HEK293 (cell line): ENCODE data around the gene PAPOLB.

Source experiments
- CTCF ChIA-PET: fragments of 350-600 bp; formaldehyde crosslinking; extraction: SDS; loops from one replicate; lab custom pipeline; 2021; ENCODE audit warnings: antibody characterized with exemption; lab: Yijun Ruan, JAX
- POLR2A ChIA-PET: fragments of 300-600 bp; formaldehyde crosslinking; extraction: SDS; loops from one replicate; lab custom pipeline; 2020; ENCODE audit warnings: antibody characterized with exemption, inconsistent platforms; lab: Yijun Ruan, JAX
- H3K27ac ChIP-seq: fragments of 200-500 bp; sonication (Bioruptor generic); 2 replicates; pipeline ENCODE4 v1.5.1; 2014; ENCODE audit warnings: low read depth, low read length, control low read depth, inconsistent platforms; ENCODE audit errors: extremely low read depth
- H3K36me3 ChIP-seq, 2 experiments: fragments of 200-500 bp in 1 of 2; sonication (Bioruptor generic) in 1 of 2; 1 replicate in 1 of 2; 2 replicates in 1 of 2; pipeline ENCODE4 v1.5.1; 2014 to 2017; ENCODE audit warnings: inconsistent platforms in 2 of 2, low read length in 2 of 2; ENCODE audit not compliant: control insufficient read depth in 2 of 2, insufficient read depth in 1 of 2
- H3K4me1 ChIP-seq: fragments of 200-500 bp; sonication (Bioruptor generic); 2 replicates; pipeline ENCODE4 v1.5.1; 2014; ENCODE audit warnings: mild to moderate bottlenecking, low read length, inconsistent platforms; ENCODE audit not compliant: control insufficient read depth, insufficient read depth
- H3K4me3 ChIP-seq: 2 replicates; pipeline ENCODE4 v1.5.1; 2011; ENCODE audit warnings: low read depth, mild to moderate bottlenecking, control low read depth, low read length, moderate library complexity
- H3K9me3 ChIP-seq: fragments of 200-500 bp; sonication (Bioruptor generic); 2 replicates; pipeline ENCODE4 v1.5.1; 2014; ENCODE audit warnings: low read depth, low read length, inconsistent platforms; ENCODE audit not compliant: control insufficient read depth, insufficient read depth
- ATF2 ChIP-seq: fragments of 450-650 bp; formaldehyde crosslinking; IDR thresholded peaks from 2 replicates; pipeline ENCODE4 v1.5.1; 2016; ENCODE audit warnings: missing biosample characterization, missing genetic modification characterization, low read depth
- GLI4 ChIP-seq: fragments of 450-650 bp; formaldehyde crosslinking; IDR thresholded peaks from 2 replicates; pipeline ENCODE4 v1.5.1; 2016; ENCODE audit warnings: missing biosample characterization, missing genetic modification characterization
- KLF16 ChIP-seq: fragments of 450-650 bp; formaldehyde crosslinking; IDR thresholded peaks from 2 replicates; pipeline ENCODE4 v1.5.1; 2017; ENCODE audit warnings: missing biosample characterization, missing genetic modification characterization
- KLF7 ChIP-seq: fragments of 450-650 bp; formaldehyde crosslinking; IDR thresholded peaks from 2 replicates; pipeline ENCODE4 v1.5.1; 2016; ENCODE audit warnings: missing biosample characterization, missing genetic modification characterization, borderline replicate concordance
- KLF9 ChIP-seq: fragments of 450-650 bp; formaldehyde crosslinking; IDR thresholded peaks from 2 replicates; pipeline ENCODE4 v1.5.1; 2016; ENCODE audit warnings: missing biosample characterization, missing genetic modification characterization, low read depth
- OSR2 ChIP-seq: fragments of 450-650 bp; formaldehyde crosslinking; IDR thresholded peaks from 2 replicates; pipeline ENCODE4 v1.5.1; 2016; ENCODE audit warnings: missing biosample characterization, missing genetic modification characterization
- PRDM1 ChIP-seq: fragments of 450-650 bp; formaldehyde crosslinking; IDR thresholded peaks from 2 replicates; pipeline ENCODE4; 2016; ENCODE audit warnings: missing biosample characterization, missing genetic modification characterization
- ZFP3 ChIP-seq: fragments of 450-650 bp; formaldehyde crosslinking; IDR thresholded peaks from 2 replicates; pipeline ENCODE4 v1.5.1; 2016; ENCODE audit warnings: low read depth, missing biosample characterization, missing genetic modification characterization
- ZIC2 ChIP-seq: fragments of 450-650 bp; formaldehyde crosslinking; IDR thresholded peaks from 2 replicates; pipeline ENCODE4 v1.5.1; 2016; ENCODE audit warnings: missing biosample characterization, missing genetic modification characterization
- ZNF132 ChIP-seq: fragments of 450-650 bp; formaldehyde crosslinking; IDR thresholded peaks from 2 replicates; pipeline ENCODE4 v1.5.1; 2017; ENCODE audit warnings: missing biosample characterization, missing genetic modification characterization, borderline replicate concordance
- ZNF140 ChIP-seq: fragments of 450-650 bp; formaldehyde crosslinking; IDR thresholded peaks from 2 replicates; pipeline ENCODE4 v1.5.1; 2016; ENCODE audit warnings: missing biosample characterization, missing genetic modification characterization
- ZNF157 ChIP-seq: fragments of 450-650 bp; formaldehyde crosslinking; IDR thresholded peaks from 2 replicates; pipeline ENCODE4 v1.5.1; 2016; ENCODE audit warnings: missing biosample characterization, missing genetic modification characterization
- ZNF274 ChIP-seq, 2 experiments: fragments of 200-500 bp in 1 of 2; fragments of 450-650 bp in 1 of 2; sonication (Bioruptor generic) in 1 of 2; formaldehyde crosslinking in 1 of 2; IDR thresholded peaks; 2 replicates each; pipeline versions ENCODE4 v1.5.1 to v1.6.1; 2014 to 2016; ENCODE audit warnings: borderline replicate concordance in 1 of 2, inconsistent platforms in 1 of 2, low read length in 1 of 2, missing biosample characterization in 1 of 2, missing genetic modification characterization in 1 of 2
- ZNF518A ChIP-seq: fragments of 450-650 bp; formaldehyde crosslinking; conservative IDR thresholded peaks from 2 replicates; pipeline ENCODE4 v1.5.1; 2016; ENCODE audit warnings: low read depth, missing biosample characterization, missing genetic modification characterization
- ZNF621 ChIP-seq: fragments of 450-650 bp; formaldehyde crosslinking; IDR thresholded peaks from 2 replicates; pipeline ENCODE4 v1.5.1; 2017; ENCODE audit warnings: missing biosample characterization, missing genetic modification characterization
- ZNF677 ChIP-seq: fragments of 450-650 bp; IDR thresholded peaks from 2 replicates; pipeline ENCODE4 v1.5.0; 2018; ENCODE audit warnings: missing biosample characterization, mild to moderate bottlenecking, missing genetic modification characterization, moderate library complexity
- TF ChIP-seq, protein P1 (sequence below): fragments of 450-650 bp; formaldehyde crosslinking; IDR thresholded peaks from 2 replicates; pipeline ENCODE4 v1.5.1; 2016; ENCODE audit warnings: missing biosample characterization, missing genetic modification characterization
- TF ChIP-seq, protein P2 (sequence below): fragments of 450-650 bp; formaldehyde crosslinking; conservative IDR thresholded peaks from 2 replicates; pipeline ENCODE4 v1.5.1; 2016; ENCODE audit warnings: low read depth, missing biosample characterization, missing genetic modification characterization

Gene PAPOLB

GRCh38 chr7:4879396-4880081 is 17.7 kb upstream of the PAPOLB start (continued):
- TF ChIP-seq ATF2 (tag by site-specific recombination): no peak
- TF ChIP-seq KLF16: no peak
- no peak for TF ChIP-seq ZNF621
- TF ChIP-seq ZIC2: no peak
- TF ChIP-seq ZNF677: no peak
- no peak for TF ChIP-seq ZNF274 (IDR thresholded peaks at IDR 0.05; ENCODE audit: low read length)
- TF ChIP-seq ZNF274 (tag by site-specific recombination; IDR thresholded peaks at IDR 0.05; ENCODE audit: borderline replicate concordance): no peak
- TF ChIP-seq GLI4: no peak
- no peak for TF ChIP-seq PRDM1
- no peak for TF ChIP-seq ZNF157 (tag by site-specific recombination)
- TF ChIP-seq ZNF132 (tag by site-specific recombination): no peak

GRCh38 chr7:4878336-4879335 is 16.8 kb upstream of the PAPOLB start:
- Histone ChIP-seq H3K9me3 (no peaks in the 10 kb centered on the region), H3K27ac (no peak overlapping the region), H3K36me3 (peaks cover 0 to 10% of the 10 kb centered on the region in 2 experiments; a peak in 2 of 3 replicates), H3K4me3 (no peak overlapping the region), H3K4me1 (no peaks in the 10 kb centered on the region)
- CTCF ChIA-PET: interaction anchor here (0.6 to 0.7 kb wide), 2 partner anchors 15 to 979 kb away, joined by 3 to 5 read pairs; no protein-coding TSS in a partner anchor
- TF ChIP-seq ZNF518A: no peak
- no peak for TF ChIP-seq ZNF140 (tag by site-specific recombination)
- no peak for TF ChIP-seq OSR2 (tag by site-specific recombination)
- no peak for TF ChIP-seq KLF7
- TF ChIP-seq, protein P1, sequence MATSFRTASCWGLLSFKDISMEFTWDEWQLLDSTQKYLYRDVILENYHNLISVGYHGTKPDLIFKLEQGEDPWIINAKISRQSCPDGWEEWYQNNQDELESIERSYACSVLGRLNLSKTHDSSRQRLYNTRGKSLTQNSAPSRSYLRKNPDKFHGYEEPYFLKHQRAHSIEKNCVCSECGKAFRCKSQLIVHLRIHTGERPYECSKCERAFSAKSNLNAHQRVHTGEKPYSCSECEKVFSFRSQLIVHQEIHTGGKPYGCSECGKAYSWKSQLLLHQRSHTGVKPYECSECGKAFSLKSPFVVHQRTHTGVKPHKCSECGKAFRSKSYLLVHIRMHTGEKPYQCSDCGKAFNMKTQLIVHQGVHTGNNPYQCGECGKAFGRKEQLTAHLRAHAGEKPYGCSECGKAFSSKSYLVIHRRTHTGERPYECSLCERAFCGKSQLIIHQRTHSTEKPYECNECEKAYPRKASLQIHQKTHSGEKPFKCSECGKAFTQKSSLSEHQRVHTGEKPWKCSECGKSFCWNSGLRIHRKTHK (tag by site-specific recombination): no peak
- TF ChIP-seq KLF9: no peak
- no peak for TF ChIP-seq ZFP3
- TF ChIP-seq, protein P2, sequence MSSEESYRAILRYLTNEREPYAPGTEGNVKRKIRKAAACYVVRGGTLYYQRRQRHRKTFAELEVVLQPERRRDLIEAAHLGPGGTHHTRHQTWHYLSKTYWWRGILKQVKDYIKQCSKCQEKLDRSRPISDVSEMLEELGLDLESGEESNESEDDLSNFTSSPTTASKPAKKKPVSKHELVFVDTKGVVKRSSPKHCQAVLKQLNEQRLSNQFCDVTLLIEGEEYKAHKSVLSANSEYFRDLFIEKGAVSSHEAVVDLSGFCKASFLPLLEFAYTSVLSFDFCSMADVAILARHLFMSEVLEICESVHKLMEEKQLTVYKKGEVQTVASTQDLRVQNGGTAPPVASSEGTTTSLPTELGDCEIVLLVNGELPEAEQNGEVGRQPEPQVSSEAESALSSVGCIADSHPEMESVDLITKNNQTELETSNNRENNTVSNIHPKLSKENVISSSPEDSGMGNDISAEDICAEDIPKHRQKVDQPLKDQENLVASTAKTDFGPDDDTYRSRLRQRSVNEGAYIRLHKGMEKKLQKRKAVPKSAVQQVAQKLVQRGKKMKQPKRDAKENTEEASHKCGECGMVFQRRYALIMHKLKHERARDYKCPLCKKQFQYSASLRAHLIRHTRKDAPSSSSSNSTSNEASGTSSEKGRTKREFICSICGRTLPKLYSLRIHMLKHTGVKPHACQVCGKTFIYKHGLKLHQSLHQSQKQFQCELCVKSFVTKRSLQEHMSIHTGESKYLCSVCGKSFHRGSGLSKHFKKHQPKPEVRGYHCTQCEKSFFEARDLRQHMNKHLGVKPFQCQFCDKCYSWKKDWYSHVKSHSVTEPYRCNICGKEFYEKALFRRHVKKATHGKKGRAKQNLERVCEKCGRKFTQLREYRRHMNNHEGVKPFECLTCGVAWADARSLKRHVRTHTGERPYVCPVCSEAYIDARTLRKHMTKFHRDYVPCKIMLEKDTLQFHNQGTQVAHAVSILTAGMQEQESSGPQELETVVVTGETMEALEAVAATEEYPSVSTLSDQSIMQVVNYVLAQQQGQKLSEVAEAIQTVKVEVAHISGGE (tag by site-specific recombination): no peak
- POLR2A ChIA-PET: no interaction called here
